H9 (cell line): ENCODE results near the gene SNAPC2. TPM values are rescaled to one million over a fixed set of nuclear protein-coding genes. Genes with fewer than 3 reads are reported as not detected.

Experiments used
- DNase-seq: peaks from one replicate; pipeline ENCODE4 v3.0.0-alpha.2; 2017
- H2AFZ ChIP-seq: one replicate; pipeline ENCODE4 v1.6.1; 2013; ENCODE audit warnings: mild to moderate bottlenecking, low read length, control low read depth, moderate library complexity
- H2AK5ac ChIP-seq: 2 replicates; pipeline ENCODE4 v1.6.1; 2013; ENCODE audit warnings: low read length, control low read depth, mixed read lengths; ENCODE audit not compliant: insufficient read length
- H2BK120ac ChIP-seq: one replicate; pipeline ENCODE4 v1.6.1; 2013; ENCODE audit warnings: low read depth, mild to moderate bottlenecking, low read length, control low read depth, inconsistent platforms; ENCODE audit not compliant: poor library complexity, severe bottlenecking
- H2BK12ac ChIP-seq: 2 replicates; pipeline ENCODE4 v1.6.1; 2013; ENCODE audit warnings: low read length, control low read depth, mixed read lengths, low read depth; ENCODE audit not compliant: insufficient read length
- H2BK15ac ChIP-seq: 2 replicates; pipeline ENCODE4 v1.6.1; 2013; ENCODE audit warnings: low read depth, low read length, control low read depth
- H2BK20ac ChIP-seq: one replicate; pipeline ENCODE4 v1.6.1; 2013; ENCODE audit warnings: low read depth, mild to moderate bottlenecking, low read length, control low read depth, inconsistent platforms; ENCODE audit not compliant: poor library complexity, severe bottlenecking
- H2BK5ac ChIP-seq: 2 replicates; pipeline ENCODE4 v1.6.1; 2013; ENCODE audit warnings: low read length, control low read depth, mixed read lengths; ENCODE audit not compliant: insufficient read length
- H3K14ac ChIP-seq: 2 replicates; pipeline ENCODE4 v1.6.1; 2013; ENCODE audit warnings: low read length, control low read depth; ENCODE audit not compliant: insufficient read depth
- H3K18ac ChIP-seq: 2 replicates; pipeline ENCODE4 v1.6.1; 2013; ENCODE audit warnings: low read depth, mild to moderate bottlenecking, mixed read lengths, low read length, control low read depth; ENCODE audit not compliant: insufficient read length
- H3K23ac ChIP-seq: 2 replicates; pipeline ENCODE4 v1.6.1; 2013; ENCODE audit warnings: low read length, control low read depth, mixed read lengths, low read depth; ENCODE audit not compliant: insufficient read length
- H3K23me2 ChIP-seq: 2 replicates; pipeline ENCODE4 v1.6.1; 2013; ENCODE audit warnings: low read depth, mild to moderate bottlenecking, mixed read lengths, low read length, control low read depth; ENCODE audit not compliant: insufficient read length, poor library complexity, severe bottlenecking
- H3K27ac ChIP-seq: 2 replicates; pipeline ENCODE4 v1.5.1; 2013; ENCODE audit warnings: low read length, control low read depth, mixed read lengths, low read depth; ENCODE audit not compliant: insufficient read length
- H3K27me3 ChIP-seq: 2 replicates; pipeline ENCODE4 v1.6.1; 2013; ENCODE audit warnings: low read length, control low read depth, inconsistent platforms; ENCODE audit not compliant: insufficient read depth
- H3K4ac ChIP-seq: 2 replicates; pipeline ENCODE4 v1.6.1; 2013; ENCODE audit warnings: low read depth, mild to moderate bottlenecking, control low read depth, inconsistent platforms, low read length, moderate library complexity
- H3K4me1 ChIP-seq: 2 replicates; pipeline ENCODE4 v1.6.1; 2013; ENCODE audit warnings: low read length, control low read depth, inconsistent platforms; ENCODE audit not compliant: insufficient read depth
- H3K4me2 ChIP-seq: 2 replicates; pipeline ENCODE4 v1.6.1; 2013; ENCODE audit warnings: low read length, control low read depth, mixed read lengths; ENCODE audit not compliant: insufficient read length, insufficient read depth
- H3K56ac ChIP-seq: 2 replicates; pipeline ENCODE4 v1.6.1; 2013; ENCODE audit warnings: low read depth, mild to moderate bottlenecking, mixed read lengths, low read length, control low read depth; ENCODE audit not compliant: insufficient read length
- H3K79me1 ChIP-seq: 2 replicates; pipeline ENCODE4 v1.6.1; 2013; ENCODE audit warnings: low read depth, mild to moderate bottlenecking, moderate library complexity, low read length, control low read depth, inconsistent platforms; ENCODE audit not compliant: insufficient read depth, poor library complexity, severe bottlenecking
- H3K79me2 ChIP-seq: 2 replicates; pipeline ENCODE4 v1.6.1; 2013; ENCODE audit warnings: low read length, control low read depth, inconsistent platforms; ENCODE audit not compliant: insufficient read depth
- H3K9ac ChIP-seq: 2 replicates; pipeline ENCODE4 v1.6.1; 2013; ENCODE audit warnings: low read length, control low read depth, mixed read lengths; ENCODE audit not compliant: insufficient read length; ENCODE audit errors: extremely low read depth
- H3K9me3 ChIP-seq: one replicate; pipeline ENCODE4 v1.6.1; 2013; ENCODE audit warnings: low read depth, low read length, inconsistent platforms; ENCODE audit not compliant: control insufficient read depth
- H3T11ph ChIP-seq: one replicate; pipeline ENCODE4 v1.6.1; 2013; ENCODE audit warnings: mild to moderate bottlenecking, low read length, control low read depth, inconsistent platforms
- H4K20me1 ChIP-seq: one replicate; pipeline ENCODE4 v1.6.1; 2013; ENCODE audit not compliant: control insufficient read depth, insufficient read length, insufficient read depth
- H4K5ac ChIP-seq: 2 replicates; pipeline ENCODE4 v1.6.1; 2013; ENCODE audit warnings: low read depth, mild to moderate bottlenecking, mixed read lengths, low read length, control low read depth; ENCODE audit not compliant: insufficient read length
- H4K8ac ChIP-seq: replicated peaks from 2 replicates; pipeline ENCODE4 v1.6.1; 2013; ENCODE audit warnings: low read length, control low read depth, mixed read lengths, low read depth; ENCODE audit not compliant: insufficient read length
- H4K91ac ChIP-seq: 2 replicates; pipeline ENCODE4 v1.6.1; 2013; ENCODE audit warnings: low read depth, mild to moderate bottlenecking, moderate library complexity, mixed read lengths, low read length, control low read depth; ENCODE audit not compliant: insufficient read length
- H3K27ac Mint-ChIP-seq, 3 experiments: 2 replicates in 2 of 3; 3 replicates in 1 of 3; pipeline ENCODE4 v1.8.0; 2020 to 2021; ENCODE audit warnings: mixed read lengths in 3 of 3, mild to moderate bottlenecking in 1 of 3, moderate library complexity in 1 of 3
- H3K27me3 Mint-ChIP-seq: 2 replicates; pipeline ENCODE4 v1.8.0; 2021; ENCODE audit warnings: low read depth, mild to moderate bottlenecking, moderate library complexity, mixed read lengths
- H3K36me3 Mint-ChIP-seq, 3 experiments: 2 replicates in 2 of 3; 3 replicates in 1 of 3; pipeline ENCODE4 v1.8.0; 2020 to 2021; ENCODE audit warnings: low read depth in 3 of 3, mixed read lengths in 3 of 3; ENCODE audit not compliant: insufficient read depth in 1 of 3
- H3K4me1 Mint-ChIP-seq, 2 experiments: 2 replicates each; pipeline ENCODE4 v1.8.0; 2020; ENCODE audit warnings: mixed read lengths in 2 of 2
- H3K4me3 Mint-ChIP-seq, 2 experiments: 2 replicates in 1 of 2; 3 replicates in 1 of 2; pipeline ENCODE4 v1.8.0; 2020 to 2021; ENCODE audit warnings: mild to moderate bottlenecking in 2 of 2, mixed read lengths in 2 of 2, moderate library complexity in 1 of 2
- H3K9me3 Mint-ChIP-seq, 2 experiments: 2 replicates in 1 of 2; 3 replicates in 1 of 2; pipeline ENCODE4 v1.8.0; 2020; ENCODE audit warnings: mild to moderate bottlenecking in 2 of 2, mixed read lengths in 2 of 2, moderate library complexity in 1 of 2
- WGBS: extraction: QIAGEN DNeasy Blood & Tissue Kit; methylation state at CpG from one replicate; pipeline ENCODE4 v1.1.7; 2013; ENCODE audit warnings: missing lambda C conversion rate, low lambda C conversion rate, mixed read lengths; ENCODE audit not compliant: insufficient read length; ENCODE audit errors: extremely low coverage; 5-methylcytosine and 5-hydroxymethylcytosine counted together
- total RNA-seq: library from RNA; stranded (reverse); gene quantifications from 2 replicates; pipeline ENCODE4 v1.2.1, GENCODE V29; 2021
- TF ChIP-seq, protein P1 (sequence below): fragments of 200-600 bp; sonication (generic); conservative IDR thresholded peaks from 3 replicates; pipeline ENCODE4 v1.8.0; 2021; ENCODE audit warnings: antibody characterized with exemption, mild to moderate bottlenecking

The SNAPC2 gene
- total RNA-seq, 1 experiment from 2014 or later = 17.8 TPM

DNA sequence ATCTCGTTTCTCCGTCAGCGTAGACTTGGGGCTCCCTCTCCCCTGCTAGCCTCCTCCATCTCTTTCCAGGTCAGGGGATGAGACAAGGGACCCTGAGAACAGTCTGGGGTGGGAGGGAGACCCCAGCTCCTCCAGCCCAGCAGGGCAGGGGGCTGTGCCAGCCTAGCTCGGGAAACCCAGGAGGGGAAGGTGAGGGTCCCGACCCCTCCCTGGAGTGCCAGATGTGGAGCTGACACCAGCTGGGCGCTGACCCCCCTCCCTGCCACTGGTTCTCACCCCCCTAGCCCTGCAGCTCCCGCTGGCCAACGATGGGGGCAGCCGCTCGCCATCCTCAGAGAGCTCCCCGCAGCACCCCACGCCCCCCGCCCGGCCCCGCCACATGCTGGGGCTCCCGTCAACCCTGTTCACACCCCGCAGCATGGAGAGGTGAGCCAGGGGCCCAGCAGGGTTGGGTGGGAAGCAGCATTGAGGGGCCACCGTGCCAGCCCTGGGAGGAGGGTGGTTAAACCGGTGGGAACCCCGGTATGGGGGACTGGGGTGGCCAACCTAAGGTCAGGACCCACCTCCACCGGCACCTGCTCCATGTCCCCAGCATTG, 10.6 kb upstream of the SNAPC2 start:
- H2AK5ac ChIP-seq = no peak overlapping the region
- H3T11ph ChIP-seq = no peak overlapping the region
- H3K27me3 Mint-ChIP-seq = peaks cover 9% of the 10 kb centered on the region
- no peak overlapping the region for H3K56ac ChIP-seq
- H3K27ac ChIP-seq = no peak overlapping the region
- no peaks in the 10 kb centered on the region; a peak in 2 of 5 replicates for H3K9me3 Mint-ChIP-seq
- H3K79me2 ChIP-seq = peaks cover 6% of the 10 kb centered on the region; the same call in 1 of the 2 replicates
- H2BK15ac ChIP-seq = no peak overlapping the region
- H3K4me3 Mint-ChIP-seq = no peak overlapping the region
- no peak overlapping the region for H4K8ac ChIP-seq
- no peak overlapping the region for H4K5ac ChIP-seq
- WGBS = no CpG with 5 or more reads among the region's 21 CpGs
- H3K18ac ChIP-seq = no peak overlapping the region
- H3K23me2 ChIP-seq = peaks cover 5% of the 10 kb centered on the region
- peaks cover 20 to 38% (median 36%) of the 10 kb centered on the region in 3 experiments for H3K36me3 Mint-ChIP-seq
- H3K27ac Mint-ChIP-seq = no peak overlapping the region
- H3K23ac ChIP-seq = no peak overlapping the region
- H2AFZ ChIP-seq = no peak overlapping the region
- H3K9me3 ChIP-seq = no peaks in the 10 kb centered on the region
- H4K91ac ChIP-seq = no peak overlapping the region
- no peaks in the 10 kb centered on the region for H3K27me3 ChIP-seq
- H3K4ac ChIP-seq = no peak overlapping the region
- no peak overlapping the region for H2BK120ac ChIP-seq
- H2BK12ac ChIP-seq = no peak overlapping the region
- H3K4me1 ChIP-seq = 0 out of 2 replicates have a peak, but pooled peaks cover 4% of the 10 kb centered on the region
- no peaks in the 10 kb centered on the region for H3K79me1 ChIP-seq
- H3K4me1 Mint-ChIP-seq = peaks cover 9 to 11% of the 10 kb centered on the region in 2 experiments
- no peak overlapping the region for H3K9ac ChIP-seq
- no peak overlapping the region for H2BK5ac ChIP-seq
- no peaks in the 10 kb centered on the region for H4K20me1 ChIP-seq
- TF ChIP-seq, protein P1, sequence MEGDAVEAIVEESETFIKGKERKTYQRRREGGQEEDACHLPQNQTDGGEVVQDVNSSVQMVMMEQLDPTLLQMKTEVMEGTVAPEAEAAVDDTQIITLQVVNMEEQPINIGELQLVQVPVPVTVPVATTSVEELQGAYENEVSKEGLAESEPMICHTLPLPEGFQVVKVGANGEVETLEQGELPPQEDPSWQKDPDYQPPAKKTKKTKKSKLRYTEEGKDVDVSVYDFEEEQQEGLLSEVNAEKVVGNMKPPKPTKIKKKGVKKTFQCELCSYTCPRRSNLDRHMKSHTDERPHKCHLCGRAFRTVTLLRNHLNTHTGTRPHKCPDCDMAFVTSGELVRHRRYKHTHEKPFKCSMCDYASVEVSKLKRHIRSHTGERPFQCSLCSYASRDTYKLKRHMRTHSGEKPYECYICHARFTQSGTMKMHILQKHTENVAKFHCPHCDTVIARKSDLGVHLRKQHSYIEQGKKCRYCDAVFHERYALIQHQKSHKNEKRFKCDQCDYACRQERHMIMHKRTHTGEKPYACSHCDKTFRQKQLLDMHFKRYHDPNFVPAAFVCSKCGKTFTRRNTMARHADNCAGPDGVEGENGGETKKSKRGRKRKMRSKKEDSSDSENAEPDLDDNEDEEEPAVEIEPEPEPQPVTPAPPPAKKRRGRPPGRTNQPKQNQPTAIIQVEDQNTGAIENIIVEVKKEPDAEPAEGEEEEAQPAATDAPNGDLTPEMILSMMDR = no peak
- no peak overlapping the region for H2BK20ac ChIP-seq
- no peak for DNase-seq
- no peak overlapping the region for H3K4me2 ChIP-seq
- no peak overlapping the region for H3K14ac ChIP-seq
